ENCODE measurements around the gene CSMD2. TPM values are rescaled to one million over a fixed set of nuclear protein-coding genes. Genes with fewer than 3 reads are reported as not detected.
"Not testable (repeated sequence)": the region's sequence is repeated elsewhere in the genome, so short reads cannot be mapped to it uniquely, and the experiment has no call there.

CSMD2 gene
- total and polyA plus RNA-seq, 8 donors: 0.20 to 0.81 (median 0.47) TPM

GRCh38 chr1:34083974-34084373, 81.1 kb downstream of the CSMD2 start:
- peaks cover 0 to 7% of the 10 kb centered on the region in 2 donors for H3K9me3 ChIP-seq
- no peaks in the 10 kb centered on the region for H3K4me1 ChIP-seq
- no peak for TF ChIP-seq CTCF (IDR thresholded peaks at IDR 0.05)
- ATAC-seq (no peak), DNase-seq (no peak)
- no peaks in the 10 kb centered on the region for H3K36me3 ChIP-seq
- intact Hi-C loops (cut with DNase I): no loop called here
- H3K27me3 ChIP-seq: no peaks in the 10 kb centered on the region
- H3K27ac ChIP-seq: no peak overlapping the region
- no peak overlapping the region for H3K4me3 ChIP-seq

- ATAC-seq; DNase-seq; H3K27ac ChIP-seq; H3K9me3 ChIP-seq; H3K27me3 ChIP-seq; intact Hi-C loops (cut with DNase I); H3K36me3 ChIP-seq; H3K4me1 ChIP-seq; H3K4me3 ChIP-seq: not testable (repeated sequence)
Measured at GRCh38 chr1:34082085-34082670, 82.9 kb downstream of the CSMD2 start.

- Histone ChIP-seq H3K36me3 (no peaks in the 10 kb centered on the region), H3K9me3 (peaks cover 0 to 7% of the 10 kb centered on the region in 2 donors), H3K4me1 (no peaks in the 10 kb centered on the region), H3K27me3 (peaks cover 0 to 9% of the 10 kb centered on the region in 2 donors), H3K27ac (no peak overlapping the region), H3K4me3 (no peak overlapping the region)
- DNase-seq: no peak
- TF ChIP-seq CTCF (IDR thresholded peaks at IDR 0.05): no peak
- ATAC-seq: no peak
- intact Hi-C loops (cut with DNase I): no loop called here
Measured at GRCh38 chr1:34078383-34078782, 86.6 kb downstream of the CSMD2 start.

GRCh38 chr1:34075576-34075975, 89.5 kb downstream of the CSMD2 start:
- no peak overlapping the region for H3K4me3 ChIP-seq
- no peak overlapping the region for H3K27ac ChIP-seq
- DNase-seq (no peak), ATAC-seq (no peak)
- no peaks in the 10 kb centered on the region for H3K36me3 ChIP-seq
- H3K27me3 ChIP-seq: peaks cover 0 to 18% of the 10 kb centered on the region in 2 donors
- no peak for TF ChIP-seq CTCF (IDR thresholded peaks at IDR 0.05)
- no peaks in the 10 kb centered on the region for H3K4me1 ChIP-seq
- peaks cover 0 to 4% of the 10 kb centered on the region in 2 donors for H3K9me3 ChIP-seq
- intact Hi-C loops (cut with DNase I): no loop called here

- H3K4me3 ChIP-seq: no peak overlapping the region
- no peaks in the 10 kb centered on the region for H3K9me3 ChIP-seq
- no peak for ATAC-seq
- intact Hi-C loops (cut with DNase I): no loop called here
- no peak overlapping the region for H3K27ac ChIP-seq
- no peak for DNase-seq
- no peaks in the 10 kb centered on the region for H3K36me3 ChIP-seq
- no peak for TF ChIP-seq CTCF (IDR thresholded peaks at IDR 0.05)
- H3K27me3 ChIP-seq: peaks cover 0 to 18% of the 10 kb centered on the region in 2 donors
- H3K4me1 ChIP-seq: no peaks in the 10 kb centered on the region
Measured at GRCh38 chr1:34073028-34073695, 91.9 kb downstream of the CSMD2 start.
